Activated CD8-positive, alpha-beta T cell treated with anti-CD3 and anti-CD28 coated beads for 36 hours (primary cell): ENCODE data around the gene GFOD1. TPM values are rescaled to one million over a fixed set of nuclear protein-coding genes. Genes with fewer than 3 reads are reported as not detected.

Experiments used
- ATAC-seq: fragments of 200-7000 bp; cut with Tn5 transposase; one replicate; pipeline ENCODE4 v1.10.0; 2021; ENCODE audit warnings: mild to moderate bottlenecking, moderate library complexity
- CTCF ChIA-PET: fragments of 350-600 bp; sonication (Branson Sonifier 250); formaldehyde crosslinking; loops from one replicate; lab custom pipeline; 2021; ENCODE audit warnings: antibody characterized with exemption; lab: Charles Lee
- POLR2A ChIA-PET: fragments of 350-600 bp; sonication (Branson Sonifier 250); formaldehyde crosslinking; loops from one replicate; lab custom pipeline; 2021; ENCODE audit warnings: antibody characterized with exemption; lab: Charles Lee
- DNase-seq: peaks from one replicate; pipeline ENCODE4 v3.0.0-alpha.2; 2020
- H3K27ac Mint-ChIP-seq: one replicate; pipeline ENCODE4 v1.8.0; 2021; ENCODE audit warnings: mild to moderate bottlenecking, mixed read lengths
- H3K27me3 Mint-ChIP-seq: one replicate; pipeline ENCODE4 v1.8.0; 2021; ENCODE audit warnings: mixed read lengths
- H3K36me3 Mint-ChIP-seq: one replicate; pipeline ENCODE4 v1.8.0; 2021; ENCODE audit warnings: low read depth, mixed read lengths
- H3K4me1 Mint-ChIP-seq: one replicate; pipeline ENCODE4 v1.8.0; 2021; ENCODE audit warnings: low read depth, mixed read lengths
- H3K4me3 Mint-ChIP-seq: one replicate; pipeline ENCODE4 v1.8.0; 2021; ENCODE audit warnings: mild to moderate bottlenecking, moderate library complexity, mixed read lengths
- H3K9me3 Mint-ChIP-seq: one replicate; pipeline ENCODE4 v1.8.0; 2021; ENCODE audit warnings: mixed read lengths
- CTCF ChIP-seq: fragments of 200-600 bp; IDR thresholded peaks from one replicate; pipeline ENCODE4 v1.8.0; 2022; ENCODE audit warnings: antibody characterized with exemption, mild to moderate bottlenecking
- intact Hi-C: fragments of 100-400 bp; cut with micrococcal nuclease; formaldehyde crosslinking; loops from one replicate; pipeline ENCODE4 v1.10.0; 2022
- total RNA-seq, 2 experiments: library from RNA; stranded (reverse); gene quantifications; one replicate each; pipeline ENCODE4 v1.2.3, GENCODE V29; 2021

Gene GFOD1
- total RNA-seq, 2 experiments from 2014 or later: 12.3 to 12.9 TPM

- ATAC-seq (no peak), DNase-seq (no peak)
- Mint-ChIP-seq H3K9me3 (no peaks in the 10 kb centered on the region), H3K36me3 (peaks cover 2% of the 10 kb centered on the region), H3K4me3 (no peak overlapping the region), H3K4me1 (peaks cover 29% of the 10 kb centered on the region), H3K27me3 (no peaks in the 10 kb centered on the region), H3K27ac (no peak overlapping the region)
- intact Hi-C loops: no loop called here
- no peak for TF ChIP-seq CTCF
- POLR2A ChIA-PET: interaction anchor here (1.3 kb wide), 1 partner anchor 14 kb away, joined by 5 read pairs; no protein-coding TSS in a partner anchor
- CTCF ChIA-PET: interaction anchor here (0.9 to 2.6 kb wide), 2 partner anchors 14 to 17 kb away, joined by 3 to 10 read pairs; no protein-coding TSS in a partner anchor
Observed at GRCh38 chr6:13372076-13372475, 115.3 kb downstream of the GFOD1 start.

GRCh38 chr6:13371421-13372072 is 115.9 kb downstream of the GFOD1 start:
- ChIA-PET CTCF (interaction anchor here (0.9 to 2.6 kb wide), 2 partner anchors 13 to 16 kb away, joined by 3 to 10 read pairs; no protein-coding TSS in a partner anchor), POLR2A (no interaction called here)
- ATAC-seq (no peak), DNase-seq (no peak)
- Mint-ChIP-seq H3K27me3 (no peaks in the 10 kb centered on the region), H3K4me1 (peaks cover 29% of the 10 kb centered on the region), H3K27ac (no peak overlapping the region), H3K4me3 (no peak overlapping the region), H3K36me3 (peaks cover 2% of the 10 kb centered on the region), H3K9me3 (no peaks in the 10 kb centered on the region)
- intact Hi-C loops: no loop called here
- TF ChIP-seq CTCF: no peak

GRCh38 chr6:13370623-13371022 is 116.8 kb downstream of the GFOD1 start:
- intact Hi-C loops: no loop called here
- Mint-ChIP-seq H3K4me1 (peaks cover 21% of the 10 kb centered on the region), H3K27ac (no peak overlapping the region), H3K27me3 (no peaks in the 10 kb centered on the region), H3K9me3 (no peaks in the 10 kb centered on the region), H3K36me3 (peaks cover under 1% of the 10 kb centered on the region), H3K4me3 (no peak overlapping the region)
- ChIA-PET POLR2A (no interaction called here), CTCF (no interaction called here)
- no peak for DNase-seq
- TF ChIP-seq CTCF: no peak
- no peak for ATAC-seq

- Mint-ChIP-seq H3K4me1 (peaks cover 13% of the 10 kb centered on the region), H3K9me3 (no peaks in the 10 kb centered on the region), H3K27me3 (no peaks in the 10 kb centered on the region), H3K4me3 (no peak overlapping the region), H3K36me3 (peaks cover 3% of the 10 kb centered on the region), H3K27ac (no peak overlapping the region)
- intact Hi-C loops: no loop called here
- TF ChIP-seq CTCF: no peak
- DNase-seq: no peak
- POLR2A ChIA-PET: no interaction called here
- ATAC-seq: no peak
- CTCF ChIA-PET: no interaction called here
Observed at GRCh38 chr6:13369591-13369990, 117.8 kb downstream of the GFOD1 start.

- POLR2A ChIA-PET: no interaction called here
- Mint-ChIP-seq H3K4me1 (peaks cover 8% of the 10 kb centered on the region), H3K27ac (no peak overlapping the region), H3K4me3 (no peak overlapping the region), H3K9me3 (no peaks in the 10 kb centered on the region), H3K27me3 (no peaks in the 10 kb centered on the region), H3K36me3 (peaks cover 8% of the 10 kb centered on the region)
- CTCF ChIA-PET: interaction anchor here (1.3 to 1.5 kb wide), 2 partner anchors 31 to 36 kb away, joined by 3 read pairs; no protein-coding TSS in a partner anchor
- no peak for TF ChIP-seq CTCF
- intact Hi-C loops: no loop called here
- no peak for ATAC-seq
- no peak for DNase-seq
Observed at GRCh38 chr6:13368731-13369115, 118.7 kb downstream of the GFOD1 start.
